Activated naive CD8-positive, alpha-beta T cell treated with anti-CD3 and anti-CD28 coated beads, Interleukin-2, amount 10 ng/mL, durations not matched to agents 7 days and 5 days (primary cell): ENCODE measurements around the gene C1orf185. TPM values are rescaled to one million over a fixed set of nuclear protein-coding genes. Genes with fewer than 3 reads are reported as not detected.

Experiments used
- ATAC-seq: fragments of 150-1000 bp; cut with Tn5 transposase; one replicate; pipeline ENCODE4 v1.10.0; 2021; ENCODE audit warnings: low read depth, moderate library complexity
- POLR2A ChIA-PET: fragments of 350-600 bp; sonication (Branson Sonifier 250); formaldehyde crosslinking; loops from one replicate; lab custom pipeline; 2021; ENCODE audit warnings: antibody characterized with exemption; lab: Charles Lee
- DNase-seq: peaks from one replicate; pipeline ENCODE4 v3.0.0; 2021
- H3K27ac Mint-ChIP-seq: one replicate; pipeline ENCODE4 v1.8.0; 2022; ENCODE audit warnings: mild to moderate bottlenecking, mixed read lengths
- H3K27me3 Mint-ChIP-seq: one replicate; pipeline ENCODE4 v1.8.0; 2022; ENCODE audit warnings: mild to moderate bottlenecking, moderate library complexity, mixed read lengths
- H3K36me3 Mint-ChIP-seq: one replicate; pipeline ENCODE4 v1.8.0; 2021; ENCODE audit warnings: mild to moderate bottlenecking, mixed read lengths
- H3K4me1 Mint-ChIP-seq: one replicate; pipeline ENCODE4 v1.8.0; 2021; ENCODE audit warnings: mixed read lengths
- H3K4me3 Mint-ChIP-seq: one replicate; pipeline ENCODE4 v1.8.0; 2022; ENCODE audit warnings: mild to moderate bottlenecking, moderate library complexity, mixed read lengths
- H3K9me3 Mint-ChIP-seq: one replicate; pipeline ENCODE4 v1.8.0; 2021; ENCODE audit warnings: mixed read lengths
- microRNA-seq: library from miRNA; unstranded; fragments of <30 nt; microRNA quantifications from one replicate; pipeline ENCODE4 v1.2.0, GENCODE V29; 2022
- total RNA-seq, 2 experiments: library from RNA; stranded (reverse); gene quantifications; one replicate each; pipeline ENCODE4 v1.2.3, GENCODE V29; 2021

Gene C1orf185
- total RNA-seq, 2 experiments from 2014 or later, result not detected

- no peak for ATAC-seq
- H3K9me3 Mint-ChIP-seq, result no peaks in the 10 kb centered on the region
- POLR2A ChIA-PET, result interaction anchor here (0.6 kb wide), 1 partner anchor 343 kb away, joined by 3 read pairs; no protein-coding TSS in a partner anchor
- H3K4me3 Mint-ChIP-seq, result no peak overlapping the region
- DNase-seq, result no peak
- peaks cover 5% of the 10 kb centered on the region for H3K27me3 Mint-ChIP-seq
- no peaks in the 10 kb centered on the region for H3K36me3 Mint-ChIP-seq
- peaks cover 2% of the 10 kb centered on the region for H3K4me1 Mint-ChIP-seq
- no peak overlapping the region for H3K27ac Mint-ChIP-seq
Measured at GRCh38 chr1:51193564-51193963, 91.5 kb downstream of the C1orf185 start.

Small RNA genes within 50 kb of the gene (microRNA-seq; reads per million reads assigned to microRNA genes)
- not detected for gene MIR4421
- not detected for gene MIR6500

Other genes starting within 250 kb of the C1orf185 start
- 10 to 100 TPM; 70.3 to 75.2 TPM for gene FAF1, start 142.0 kb upstream of the C1orf185 start, total RNA-seq
- gene CDKN2C, start 132.0 kb upstream of the C1orf185 start, total RNA-seq, result 10 to 100 TPM; 52.5 to 62.9 TPM
- gene RNF11, start 134.0 kb downstream of the C1orf185 start, total RNA-seq, result 10 to 100 TPM; 36.2 to 37.5 TPM
- not detected for gene TTC39A, start 228.3 kb downstream of the C1orf185 start, total RNA-seq